NCI-H69 (cell line): ENCODE results near the gene SNAI3.
A peak's percentile ranks its signal among the peaks of the same experiment; 100 is the strongest.

ENCODE experiments used
- DNase-seq: peaks from one replicate; lab custom pipeline; 2025; lab: John Stamatoyannopoulos, UW

SNAI3 gene

DNA sequence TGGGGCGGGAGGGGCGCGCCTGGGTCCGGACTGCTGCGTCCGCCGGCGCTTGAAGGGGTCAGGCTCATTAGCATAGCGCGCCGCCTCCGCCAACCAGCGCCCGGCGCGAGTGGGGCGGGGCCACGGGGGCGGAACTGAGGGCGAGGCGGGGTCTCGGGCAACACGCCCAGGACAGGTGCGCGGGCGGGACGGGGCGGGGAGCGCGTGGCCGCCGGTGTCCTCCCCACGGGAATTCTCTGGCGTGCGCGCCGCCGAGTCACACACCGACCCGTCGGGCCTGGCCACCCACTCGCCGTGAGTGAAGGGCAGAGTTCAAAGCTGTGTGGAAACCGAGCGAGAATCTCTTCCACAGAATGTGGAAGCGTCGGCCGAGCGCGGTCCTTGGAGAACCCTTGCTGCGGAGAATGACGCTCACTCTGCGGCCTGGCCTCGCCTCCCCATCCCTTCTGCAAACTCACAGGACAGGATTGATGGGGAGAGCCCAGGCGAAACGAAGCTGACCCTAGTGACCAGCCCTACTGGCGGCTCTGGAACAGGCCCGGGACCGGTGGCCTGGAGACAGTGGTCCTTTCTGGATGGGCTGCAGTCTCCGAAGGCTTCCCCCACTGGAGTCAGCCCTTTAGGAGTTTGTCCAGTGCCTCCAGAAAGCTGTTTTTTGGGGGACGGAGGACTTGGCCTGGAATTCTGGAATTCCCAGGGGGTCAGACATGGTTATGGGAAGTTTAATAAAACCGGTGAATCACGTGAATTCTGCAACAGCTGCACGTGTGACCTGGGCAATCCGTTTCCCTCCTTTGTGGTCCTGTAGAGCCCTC is at the start of gene SNAI3:
SNAI3 (minus strand) TSS at position 69 of the 815 bp plus-strand sequence. CDS start 101 bp downstream, outside the sequence.
- DNase-seq = peak; percentile 88

DNA sequence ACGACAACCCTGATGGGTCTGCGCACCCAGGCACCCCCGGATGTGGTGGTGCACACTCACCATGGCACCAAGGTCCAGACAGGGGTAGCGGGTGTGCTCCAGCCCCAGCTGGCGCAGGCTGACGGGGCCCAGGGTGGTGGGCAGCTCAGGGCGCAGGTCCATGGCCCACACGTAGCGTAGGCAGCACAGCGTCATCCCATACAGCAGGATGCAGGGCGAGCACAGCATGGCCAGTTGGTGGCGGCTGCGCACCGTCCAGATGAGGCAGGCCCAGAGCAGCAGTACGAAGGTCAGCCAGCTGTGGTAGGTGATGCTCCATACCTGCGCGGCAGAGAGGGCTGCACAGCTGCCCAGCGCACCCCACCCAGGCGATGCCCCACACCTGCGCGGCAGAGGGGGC is 49.8 kb upstream of the SNAI3 start:
- peak; percentile 4 for DNase-seq

DNA sequence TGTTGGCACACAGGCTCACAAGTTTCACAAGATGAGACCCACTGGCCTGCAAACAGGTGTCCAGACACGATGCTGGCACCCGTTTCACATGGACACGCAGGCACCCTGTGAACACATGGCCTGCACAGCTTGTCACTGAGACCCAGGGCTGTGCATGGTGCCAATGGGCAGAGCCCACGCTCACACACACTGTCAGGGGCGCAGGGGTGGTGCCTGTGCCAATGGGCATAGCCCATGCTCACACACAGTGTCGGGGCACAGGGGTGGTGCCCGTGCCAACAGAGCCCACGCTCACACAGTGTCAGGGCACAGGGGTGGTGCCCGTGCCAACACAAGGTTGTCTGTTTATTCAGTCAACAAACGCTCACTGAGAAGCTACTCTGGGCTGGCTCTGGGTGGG is 49.3 kb upstream of the SNAI3 start:
- no peak for DNase-seq

DNA sequence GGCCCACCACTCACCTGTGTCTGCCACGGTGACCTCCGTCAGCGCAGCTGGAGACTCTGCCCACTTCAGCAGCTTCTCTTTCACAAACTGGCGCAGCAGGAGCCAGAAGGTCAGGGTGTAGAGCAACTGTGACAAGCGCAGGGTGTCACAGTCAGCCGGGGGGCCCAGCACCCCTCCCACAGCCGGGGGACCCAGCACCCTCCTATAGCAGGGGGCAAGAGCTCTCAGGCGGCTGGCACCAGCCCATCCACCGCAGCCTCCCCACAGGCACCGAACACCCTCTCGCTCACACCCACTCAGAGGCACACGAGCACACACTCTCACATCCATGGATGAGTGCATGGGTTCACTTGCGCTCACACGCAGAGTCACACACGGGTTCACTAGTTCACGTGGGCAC is 48.8 kb upstream of the SNAI3 start:
- DNase-seq = no peak

DNA sequence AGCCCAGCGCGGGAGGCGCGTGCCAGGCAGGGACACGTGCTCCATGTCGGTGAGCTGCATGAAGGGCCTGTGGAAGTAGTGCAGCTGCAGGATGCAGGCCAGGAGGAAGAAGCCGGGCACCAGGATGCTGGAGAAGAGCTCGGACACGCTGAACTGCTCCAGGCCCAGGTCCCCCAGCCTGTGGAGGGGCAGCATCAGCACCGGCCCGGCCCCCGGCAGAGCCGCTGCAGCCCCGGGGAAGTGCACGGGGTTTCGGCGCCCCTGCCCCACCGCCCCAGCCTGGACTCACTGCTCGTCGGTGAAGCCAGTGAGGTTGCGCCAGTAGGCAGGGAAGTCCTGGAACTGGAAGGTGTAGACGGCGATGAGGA is 48.0 kb upstream of the SNAI3 start:
- no peak for DNase-seq

DNA sequence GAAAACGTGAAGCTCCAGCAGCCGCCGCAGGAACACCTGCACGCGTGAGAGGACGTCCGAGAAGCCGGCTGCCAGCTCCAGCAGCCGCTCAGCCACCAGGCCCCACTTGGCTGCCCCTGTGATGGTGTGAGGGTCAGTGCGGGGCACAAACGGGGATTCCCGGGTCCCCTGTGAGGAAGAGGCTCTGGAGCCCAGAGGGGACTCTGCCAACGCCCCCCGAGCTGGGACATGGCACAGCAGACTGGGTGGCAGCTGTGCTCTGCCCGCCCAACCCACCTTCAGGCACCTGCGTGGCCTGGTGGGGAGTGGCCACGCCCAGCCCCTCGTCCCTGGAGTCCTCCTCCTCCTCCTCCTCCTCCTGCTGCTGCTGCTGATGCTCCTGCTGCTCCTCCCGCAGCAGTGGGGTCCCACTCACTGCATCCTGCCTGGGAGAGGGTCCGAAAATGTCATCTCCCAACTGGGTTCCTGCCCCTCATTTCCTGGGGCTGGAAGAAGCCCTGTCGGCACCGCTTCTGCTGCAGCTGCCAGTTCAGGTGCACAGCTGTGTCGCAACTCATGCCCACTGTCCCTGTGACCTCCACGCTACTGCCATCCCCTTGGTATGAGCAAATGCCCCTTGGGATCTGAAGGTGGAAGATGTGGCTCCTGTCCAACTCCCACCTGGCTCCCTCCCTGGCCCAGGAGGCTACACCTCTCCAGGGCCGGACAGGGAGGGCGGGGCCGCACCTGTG is 47.5 kb upstream of the SNAI3 start:
- DNase-seq = peak; percentile 33

DNA sequence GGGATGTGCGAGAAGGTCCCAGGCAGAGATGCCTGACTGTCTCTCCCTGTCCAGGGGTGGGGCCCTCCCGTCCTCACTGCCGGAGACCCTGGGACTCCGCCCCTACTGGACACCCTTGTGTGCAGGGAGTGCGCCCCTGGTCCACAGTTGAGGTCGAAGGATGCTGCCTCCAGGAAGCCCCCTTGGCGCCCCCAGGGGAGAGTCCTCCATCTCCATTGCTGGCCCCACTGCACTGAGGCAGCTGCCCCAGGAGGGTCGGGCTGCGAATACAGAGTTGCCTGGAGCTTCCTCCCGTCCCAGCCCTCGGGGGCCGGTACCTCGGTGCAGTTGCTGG is 46.6 kb upstream of the SNAI3 start:
- peak; percentile 1 for DNase-seq

DNA sequence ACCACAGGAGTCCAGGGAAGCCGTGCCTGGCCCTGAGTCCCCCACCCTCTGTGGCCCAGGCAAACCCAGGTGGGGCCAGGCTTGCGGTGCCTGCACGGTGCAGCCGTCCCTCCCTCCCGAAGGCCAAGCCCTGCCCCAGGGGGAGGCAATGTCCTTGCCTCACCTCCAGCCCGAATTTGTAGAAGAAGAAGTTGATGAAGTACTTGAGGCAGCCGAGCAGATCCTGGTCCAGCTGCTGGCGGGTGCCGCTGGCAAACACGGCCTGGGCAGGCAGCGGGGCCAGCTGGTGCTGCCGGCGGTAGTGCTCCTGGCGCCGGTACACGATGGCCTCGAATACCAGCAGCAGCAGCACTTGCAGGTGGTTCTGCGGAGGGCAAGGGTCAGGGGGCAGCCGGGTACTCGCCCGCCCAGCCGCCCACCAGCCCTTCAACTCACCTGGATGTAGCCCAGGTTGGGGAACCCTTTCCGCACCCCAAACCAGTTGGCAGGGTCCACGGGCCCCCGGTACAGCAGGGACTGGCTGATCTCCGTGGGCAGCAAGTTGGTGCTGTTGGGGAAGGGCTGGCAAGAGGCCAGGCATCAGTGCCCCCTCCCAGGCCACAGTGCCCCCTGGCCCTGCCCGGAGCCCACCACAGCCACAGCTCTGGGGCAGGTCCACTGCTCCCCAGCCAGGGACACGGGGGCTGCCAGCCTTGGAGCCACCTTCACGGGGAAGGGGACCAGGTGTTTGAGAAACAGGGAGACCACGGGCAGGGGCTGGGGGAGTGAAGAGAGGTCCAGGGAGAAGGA is 46.1 kb upstream of the SNAI3 start:
- DNase-seq = peak; percentile 20

DNA sequence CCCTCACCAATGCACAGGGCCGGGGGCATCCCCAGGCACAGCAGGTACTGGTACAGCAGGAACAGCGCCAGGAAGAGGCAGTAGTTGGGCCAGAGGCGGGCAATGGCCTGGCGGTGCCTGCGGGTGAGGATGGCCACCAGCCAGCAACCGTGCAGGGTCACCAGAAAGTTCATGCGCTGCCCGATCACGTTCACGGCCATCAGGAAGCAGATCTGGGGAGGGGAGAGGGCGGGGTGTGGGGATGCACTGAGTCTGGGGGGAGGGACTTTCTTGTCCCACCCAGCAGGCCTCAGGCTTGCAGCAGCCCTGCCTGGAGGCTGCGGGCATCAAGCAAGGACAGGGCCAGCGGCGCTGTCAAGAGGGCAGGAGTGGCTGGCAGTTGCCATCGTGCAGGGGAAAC is 45.4 kb upstream of the SNAI3 start:
- peak; percentile 61 for DNase-seq

DNA sequence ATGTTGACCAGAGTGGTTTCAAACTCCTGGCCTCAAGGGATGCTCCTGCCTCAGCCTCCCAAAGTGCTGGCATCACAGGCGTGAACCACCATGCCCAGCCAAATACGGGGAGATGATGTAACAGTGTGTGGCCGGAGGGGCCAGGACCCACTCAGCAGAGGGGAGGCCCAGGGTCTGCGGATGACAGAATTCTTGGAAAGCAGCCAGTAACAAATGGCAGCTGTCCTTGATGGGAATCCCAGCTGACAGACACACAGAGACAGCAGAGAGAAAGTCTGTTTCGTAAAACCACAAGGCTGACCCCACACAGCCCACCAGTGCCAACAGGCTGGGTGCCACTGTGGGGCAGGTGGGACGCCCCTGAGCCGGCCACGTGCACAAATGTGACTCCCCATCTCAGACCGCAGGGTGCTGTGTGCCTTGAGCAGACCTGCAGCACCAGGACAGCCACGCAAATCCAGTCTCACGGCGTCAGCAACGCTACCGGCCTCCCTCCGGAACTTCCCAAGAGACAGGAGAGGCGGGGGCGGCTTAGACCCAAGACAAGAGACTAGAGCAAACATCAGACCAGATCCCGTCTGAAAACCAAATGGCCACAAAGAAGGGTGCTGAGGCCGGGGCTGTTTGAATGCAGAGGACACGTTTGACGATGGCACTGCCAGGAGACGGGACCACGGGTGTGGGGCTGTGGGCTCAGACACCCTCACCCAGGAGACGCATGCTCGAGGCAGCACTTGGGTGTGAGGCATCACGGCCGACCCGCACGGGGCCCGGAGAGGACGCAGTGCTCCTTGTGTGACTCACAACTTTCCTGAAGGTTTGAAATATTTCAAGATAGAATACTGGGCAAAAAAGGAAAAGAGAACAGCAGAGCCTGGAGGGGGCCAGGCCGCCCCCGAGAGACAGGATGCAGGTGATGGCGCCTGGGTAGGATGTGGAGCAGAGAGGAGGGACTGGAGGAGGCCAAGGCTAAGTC is 44.6 kb upstream of the SNAI3 start:
- peak; percentile 39 for DNase-seq

DNA sequence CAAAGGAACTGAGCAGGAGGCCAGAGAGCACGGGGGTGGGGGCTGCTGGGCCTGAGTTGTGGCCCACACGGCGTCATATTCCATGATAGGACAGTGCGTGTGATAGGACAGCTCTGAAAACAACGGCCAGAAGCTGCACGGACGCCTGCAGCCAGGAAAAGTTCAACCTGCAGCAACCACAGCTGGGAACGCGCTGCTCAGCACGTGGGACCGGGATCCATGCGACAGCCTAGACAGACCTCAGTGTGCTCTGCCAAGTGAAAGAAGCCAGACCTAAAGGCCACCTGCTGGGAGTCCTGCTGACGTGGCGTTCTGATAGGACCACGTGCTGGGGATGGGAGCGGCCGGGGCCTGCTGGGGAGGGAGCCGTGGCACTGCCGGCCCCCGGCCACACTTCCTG is 41.6 kb upstream of the SNAI3 start:
- DNase-seq = peak; percentile 79

DNA sequence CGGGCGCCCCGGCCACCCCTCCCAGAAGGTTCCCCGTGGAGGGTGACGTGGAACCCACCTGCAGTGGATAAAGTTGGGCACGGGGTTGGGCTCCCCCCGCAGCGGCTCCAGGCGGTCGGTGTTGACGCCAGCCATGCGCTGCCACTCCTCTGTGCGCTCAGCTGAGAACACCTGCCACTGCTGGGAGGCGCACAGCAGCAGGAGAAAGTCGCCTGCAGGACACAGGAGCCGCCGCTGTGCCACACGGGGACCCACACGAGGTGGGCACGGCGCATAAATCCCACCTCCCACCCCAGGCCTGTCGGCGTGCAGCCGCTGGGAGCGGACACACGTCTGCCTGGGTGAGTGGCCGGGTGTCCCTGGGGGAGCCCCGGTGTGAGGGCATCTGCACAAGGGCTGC is 40.7 kb upstream of the SNAI3 start:
- peak; percentile 46 for DNase-seq

DNA sequence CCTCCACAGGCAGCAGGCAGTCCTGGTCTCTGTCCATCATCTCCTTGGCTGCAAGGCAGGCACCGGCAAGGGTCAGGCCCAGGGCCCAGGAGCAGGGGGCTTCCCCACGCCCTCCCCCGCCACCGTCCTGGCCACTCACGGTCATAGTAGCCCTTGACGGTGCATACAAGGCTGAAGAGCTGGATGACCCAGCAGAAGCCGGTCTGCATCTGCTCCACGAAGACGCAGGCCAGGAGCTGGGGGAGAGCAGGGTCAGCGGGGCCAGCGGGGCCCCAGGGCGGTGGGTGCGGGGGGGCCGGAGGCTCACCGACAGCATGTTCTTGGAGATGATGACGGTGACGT is 40.1 kb upstream of the SNAI3 start:
- DNase-seq = no peak

DNA sequence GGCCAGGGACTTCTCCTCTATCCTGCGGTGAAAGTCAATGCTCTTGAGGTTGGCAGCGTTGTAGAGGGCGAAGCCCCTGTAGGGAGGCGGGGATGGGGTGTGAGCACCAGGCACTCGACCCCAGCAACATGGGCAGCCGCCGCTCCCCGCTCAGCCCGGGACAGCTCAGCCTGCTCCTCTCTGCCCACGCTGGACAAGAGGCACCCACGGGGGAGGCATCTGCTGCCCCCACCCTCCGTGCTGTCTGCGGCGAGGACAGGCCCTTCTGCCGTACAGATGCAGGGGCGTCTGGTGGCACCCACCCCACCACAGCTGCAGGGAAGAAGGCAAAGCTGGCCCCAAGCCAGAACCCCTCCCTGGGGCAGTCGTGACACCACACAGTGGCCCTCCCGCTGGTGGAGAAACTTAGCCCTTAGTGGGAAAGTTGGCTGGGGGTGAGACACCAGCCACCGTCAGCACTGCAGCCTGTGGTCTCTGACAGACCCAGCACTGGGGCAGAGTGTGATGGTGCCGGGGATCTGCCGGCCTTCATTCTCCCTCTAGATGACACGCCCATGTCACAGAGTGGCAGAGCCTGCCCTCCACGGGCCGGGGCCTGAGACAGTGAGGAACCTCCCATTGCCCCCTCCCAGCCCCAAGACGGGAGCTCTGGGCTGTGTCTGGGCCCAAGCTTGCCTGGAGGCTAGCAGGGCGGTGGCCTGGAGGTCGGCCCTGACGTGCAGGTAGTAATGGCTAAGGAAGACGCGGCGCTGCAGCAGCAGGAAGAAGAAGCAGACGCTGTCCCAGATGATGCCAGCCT is 39.5 kb upstream of the SNAI3 start:
- DNase-seq = peak; percentile 33

DNA sequence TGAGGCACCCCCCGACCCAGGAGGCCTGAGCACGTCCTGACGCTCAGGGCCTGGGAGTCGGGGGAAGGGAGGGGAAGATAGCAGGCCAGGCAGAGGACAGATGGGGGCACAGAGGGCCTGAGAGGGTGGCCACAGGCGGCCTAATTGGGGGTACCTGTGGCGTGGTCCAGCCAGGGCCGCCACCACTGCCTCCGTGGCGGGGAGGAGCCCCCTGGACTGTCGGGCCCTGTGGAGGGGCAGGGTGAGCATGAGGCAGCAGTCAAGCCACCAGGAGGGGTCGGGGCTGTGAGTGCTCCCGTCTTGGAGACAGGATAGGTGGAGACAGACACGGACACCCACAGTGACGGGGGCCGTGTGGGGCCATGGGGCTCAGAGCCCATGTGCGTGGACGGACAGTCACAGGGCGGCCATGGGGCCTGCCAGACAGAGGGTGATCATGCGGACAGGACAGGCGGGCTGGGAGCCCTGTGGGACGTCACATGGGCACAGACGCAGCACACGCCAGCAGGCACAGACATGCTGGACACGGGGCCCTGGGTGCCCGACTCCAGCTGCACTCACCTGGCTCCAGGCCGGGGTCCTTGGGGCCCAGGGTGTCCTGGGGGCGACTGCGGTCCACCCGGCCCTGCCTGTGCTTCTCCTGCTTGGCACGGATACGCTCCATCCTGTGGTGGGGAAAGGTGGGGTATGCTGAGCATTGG is 38.7 kb upstream of the SNAI3 start:
- no peak for DNase-seq

DNA sequence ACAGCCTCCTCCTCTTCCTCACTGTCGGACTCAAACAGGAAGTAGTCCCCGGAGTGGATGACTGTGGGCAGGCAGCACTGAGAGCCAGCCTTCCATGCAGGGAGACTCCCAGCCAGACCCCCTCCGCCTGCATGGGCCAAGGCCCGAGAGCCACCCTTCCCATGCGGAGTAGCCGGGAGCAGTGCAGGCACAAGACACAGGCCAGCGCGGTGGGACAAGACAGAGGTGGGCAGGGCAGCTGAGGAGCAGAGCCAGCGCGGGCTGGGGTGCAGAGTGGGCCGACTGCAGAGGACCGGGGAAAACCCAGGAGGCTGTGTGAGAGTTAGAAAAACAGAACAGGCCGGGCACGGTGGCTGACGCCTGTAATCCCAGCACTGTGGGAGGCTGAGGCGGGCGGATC is 37.6 kb upstream of the SNAI3 start:
- no peak for DNase-seq

DNA sequence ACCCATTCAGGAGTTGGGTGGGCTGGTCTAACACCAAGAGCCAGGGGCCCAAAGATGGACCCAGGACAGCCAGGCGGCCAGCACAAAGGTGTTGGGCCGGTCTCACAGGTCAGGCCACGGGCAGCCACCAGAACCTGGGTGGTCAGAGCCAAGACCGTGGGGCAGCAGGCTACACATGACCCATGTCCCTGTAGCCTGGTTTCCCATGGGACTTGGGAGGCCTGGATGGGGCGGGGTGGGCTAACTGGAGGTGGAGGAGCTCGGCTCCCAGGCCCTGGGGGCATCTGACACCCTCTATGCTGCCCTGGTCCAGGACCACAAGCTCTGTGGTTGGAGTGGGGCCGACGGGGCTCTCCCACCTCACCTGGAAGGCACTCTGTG is 37.2 kb upstream of the SNAI3 start:
- DNase-seq = no peak

DNA sequence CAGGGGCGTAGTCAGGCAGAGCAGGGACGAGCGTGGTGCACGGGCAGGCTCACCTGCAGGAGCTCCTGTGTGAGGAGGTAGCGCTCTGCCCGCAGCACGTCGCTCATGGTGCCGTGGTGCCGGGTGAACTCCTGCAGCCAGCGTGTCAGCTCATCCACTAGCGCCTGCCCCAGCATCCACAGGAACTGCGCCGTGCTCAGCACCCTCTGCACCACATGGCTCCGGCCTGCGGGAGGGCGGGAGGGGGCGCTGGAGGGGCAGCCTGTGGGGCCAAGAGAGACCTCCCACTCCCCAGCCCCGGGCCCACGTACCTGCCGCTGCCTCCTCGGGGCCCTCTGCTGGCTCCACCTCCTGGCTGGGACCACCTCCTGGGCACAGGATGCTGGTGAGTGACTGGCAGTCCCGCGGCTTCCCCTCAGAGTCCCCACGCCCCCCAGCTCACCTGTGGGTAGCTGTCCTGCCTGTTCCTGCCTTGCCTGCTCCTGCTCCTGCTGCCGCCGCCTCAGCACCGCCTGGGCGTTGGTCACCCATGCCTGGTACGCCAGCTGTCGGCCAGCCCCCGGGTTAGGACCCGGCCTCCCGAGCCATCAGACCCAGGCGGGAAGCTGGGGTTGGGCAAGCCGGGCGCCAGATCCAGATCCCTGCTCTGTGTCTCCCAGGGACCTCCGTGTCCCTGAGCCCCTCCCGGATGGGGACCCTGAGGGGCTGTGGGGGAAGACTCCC is 36.6 kb upstream of the SNAI3 start:
- peak; percentile 32 for DNase-seq
